Esophagus muscularis mucosa (tissue), 4 donors: ENCODE data around the gene ADAM10.

Experiments used
- EP300 ChIP-seq: sonication (generic); formaldehyde crosslinking; IDR thresholded peaks from one replicate; pipeline ENCODE4 v1.6.1; 2017; ENCODE audit warnings: antibody characterized with exemption
- POLR2A ChIP-seq: fragments of 450-650 bp; IDR thresholded peaks from one replicate; pipeline ENCODE4 v1.6.1; 2017; ENCODE audit warnings: antibody characterized with exemption, moderate library complexity, mild to moderate bottlenecking, low read depth
- POLR2AphosphoS5 ChIP-seq, 2 donors: sonication (generic); formaldehyde crosslinking; IDR thresholded peaks; one replicate each; pipeline ENCODE4 v1.6.1; 2017; ENCODE audit warnings: antibody characterized with exemption in 2 of 2
- TF ChIP-seq, protein P1 (sequence below), 3 experiments: fragments of 200-600 bp in 2 of 3; fragments of 450-650 bp in 1 of 3; sonication (generic) in 2 of 3; IDR thresholded peaks; one replicate each; pipeline ENCODE4 v1.5.1; 2017 to 2019; ENCODE audit warnings: antibody characterized with exemption in 3 of 3, mild to moderate bottlenecking in 2 of 3, moderate library complexity in 1 of 3

DNA sequence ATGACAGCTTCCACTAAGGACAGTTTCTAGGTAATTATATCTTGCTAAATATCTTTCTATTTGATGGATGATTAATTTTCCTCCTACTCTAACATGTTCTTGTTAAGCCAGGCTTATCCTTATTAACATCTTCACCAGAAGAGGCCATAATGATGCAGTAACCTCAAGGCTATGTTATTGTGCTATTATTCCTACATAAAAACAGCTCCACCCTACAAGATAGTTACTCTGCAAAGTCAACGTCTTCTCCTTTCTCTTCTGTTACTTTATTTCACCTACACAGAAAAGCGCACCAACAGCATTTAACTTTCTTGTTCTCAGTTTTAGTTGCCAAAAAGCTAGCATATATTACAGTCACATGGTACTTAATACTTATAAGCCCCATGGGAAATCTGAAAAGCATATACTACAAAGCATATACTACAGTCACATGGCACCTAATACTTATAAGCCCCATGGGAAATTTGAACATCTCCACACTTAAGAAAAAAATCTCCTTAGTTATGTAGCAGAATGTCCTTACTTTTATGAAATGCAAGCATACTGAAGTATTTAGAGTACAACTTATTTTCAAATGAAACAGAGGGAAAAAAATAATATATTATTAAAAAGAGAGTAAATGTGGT is 13.4 kb downstream of the ADAM10 start:
- TF ChIP-seq, protein P1, sequence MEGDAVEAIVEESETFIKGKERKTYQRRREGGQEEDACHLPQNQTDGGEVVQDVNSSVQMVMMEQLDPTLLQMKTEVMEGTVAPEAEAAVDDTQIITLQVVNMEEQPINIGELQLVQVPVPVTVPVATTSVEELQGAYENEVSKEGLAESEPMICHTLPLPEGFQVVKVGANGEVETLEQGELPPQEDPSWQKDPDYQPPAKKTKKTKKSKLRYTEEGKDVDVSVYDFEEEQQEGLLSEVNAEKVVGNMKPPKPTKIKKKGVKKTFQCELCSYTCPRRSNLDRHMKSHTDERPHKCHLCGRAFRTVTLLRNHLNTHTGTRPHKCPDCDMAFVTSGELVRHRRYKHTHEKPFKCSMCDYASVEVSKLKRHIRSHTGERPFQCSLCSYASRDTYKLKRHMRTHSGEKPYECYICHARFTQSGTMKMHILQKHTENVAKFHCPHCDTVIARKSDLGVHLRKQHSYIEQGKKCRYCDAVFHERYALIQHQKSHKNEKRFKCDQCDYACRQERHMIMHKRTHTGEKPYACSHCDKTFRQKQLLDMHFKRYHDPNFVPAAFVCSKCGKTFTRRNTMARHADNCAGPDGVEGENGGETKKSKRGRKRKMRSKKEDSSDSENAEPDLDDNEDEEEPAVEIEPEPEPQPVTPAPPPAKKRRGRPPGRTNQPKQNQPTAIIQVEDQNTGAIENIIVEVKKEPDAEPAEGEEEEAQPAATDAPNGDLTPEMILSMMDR (IDR thresholded peaks at IDR 0.05), result no peak
- TF ChIP-seq POLR2AphosphoS5 (IDR thresholded peaks at IDR 0.05) (no peak), POLR2A (no peak), EP300 (no peak)
